HFFc6 (cell line): ENCODE data around the gene PROX2. TPM values are rescaled to one million over a fixed set of nuclear protein-coding genes. Genes with fewer than 3 reads are reported as not detected.

Experiments
- DNase-seq: peaks from one replicate; pipeline ENCODE4 v3.0.0-alpha.2; 2018
- H3K27ac Mint-ChIP-seq: 2 replicates; pipeline ENCODE4 v1.8.0; 2020; ENCODE audit warnings: mild to moderate bottlenecking, mixed read lengths
- H3K27me3 Mint-ChIP-seq: 2 replicates; pipeline ENCODE4 v1.8.0; 2021; ENCODE audit warnings: mild to moderate bottlenecking, moderate library complexity, mixed read lengths; ENCODE audit not compliant: insufficient read depth
- H3K36me3 Mint-ChIP-seq: 2 replicates; pipeline ENCODE4 v1.8.0; 2021; ENCODE audit warnings: low read depth, mixed read lengths
- H3K4me1 Mint-ChIP-seq: 2 replicates; pipeline ENCODE4 v1.8.0; 2020; ENCODE audit warnings: low read depth, mixed read lengths
- H3K4me3 Mint-ChIP-seq: 2 replicates; pipeline ENCODE4 v1.8.0; 2020; ENCODE audit warnings: mild to moderate bottlenecking, moderate library complexity, mixed read lengths
- H3K9me3 Mint-ChIP-seq: 2 replicates; pipeline ENCODE4 v1.8.0; 2020; ENCODE audit warnings: mild to moderate bottlenecking, mixed read lengths
- total RNA-seq, 6 experiments: library from RNA; stranded (reverse); fragmentation: NEBNext Ultra II Directional; extraction: Animal tissue kit (Norgen Biotek cat#: 25700); gene quantifications; 2 replicates in 1 of 6; 3 replicates in 5 of 6; pipeline ENCODE4 v1.2.3, GENCODE V29; 2021
- TF ChIP-seq, protein P1 (sequence below): fragments of 200-600 bp; sonication (generic); IDR thresholded peaks from 2 replicates; pipeline ENCODE4 v1.5.0; 2021; ENCODE audit warnings: antibody characterized with exemption, mild to moderate bottlenecking

Gene PROX2
- total RNA-seq, 6 experiments from 2014 or later, result not detected

DNA sequence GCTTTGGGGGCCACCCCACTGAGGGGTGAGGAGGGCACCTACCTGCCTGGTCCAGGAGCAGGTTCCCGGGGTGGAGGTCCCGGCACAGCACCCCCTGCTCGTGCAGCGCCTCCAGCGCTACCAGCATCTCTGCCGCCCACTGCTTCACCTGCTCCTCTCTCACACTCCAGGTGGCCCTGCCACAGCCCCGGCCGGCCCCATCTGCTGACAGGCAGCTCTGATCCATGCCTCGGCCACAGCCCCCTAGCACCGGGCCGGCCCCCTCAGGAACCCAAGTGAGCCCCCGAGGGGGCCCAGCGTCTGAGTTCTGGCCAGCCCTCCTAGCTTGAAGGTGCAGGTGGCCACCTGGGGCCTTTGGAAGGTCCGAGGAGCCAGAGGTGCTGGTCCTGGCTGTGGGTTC lies 33.6 kb upstream of the PROX2 start:
- peaks cover 26% of the 10 kb centered on the region for H3K4me1 Mint-ChIP-seq

DNA sequence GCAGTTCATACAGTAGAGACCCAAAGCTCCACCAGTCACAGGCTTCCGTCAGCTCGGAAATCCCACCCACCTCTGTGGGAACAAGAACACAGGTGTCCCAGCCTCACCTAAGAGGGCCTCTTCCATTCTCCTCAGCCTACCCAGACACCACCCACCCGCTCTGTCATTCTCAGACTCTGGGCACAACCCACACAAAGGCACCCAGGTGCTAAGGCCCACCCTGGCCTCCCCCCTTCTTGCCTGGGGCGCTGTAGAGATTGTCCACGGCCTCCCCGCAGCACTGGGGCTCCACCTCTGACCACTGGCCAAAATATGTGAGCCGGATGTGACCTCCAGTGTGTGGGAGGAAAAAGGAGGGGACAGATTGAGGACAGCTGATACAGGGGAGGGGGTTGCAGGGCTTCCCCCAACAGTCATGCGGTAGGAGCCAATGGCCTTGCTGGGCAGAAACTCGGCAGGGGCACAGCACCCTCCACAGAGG lies 33.0 kb upstream of the PROX2 start:
- Mint-ChIP-seq H3K36me3 (no peaks in the 10 kb centered on the region), H3K4me1 (peaks cover 20% of the 10 kb centered on the region), H3K9me3 (no peaks in the 10 kb centered on the region), H3K4me3 (no peak overlapping the region), H3K27ac (no peak overlapping the region), H3K27me3 (peaks cover 2% of the 10 kb centered on the region)
- TF ChIP-seq, protein P1, sequence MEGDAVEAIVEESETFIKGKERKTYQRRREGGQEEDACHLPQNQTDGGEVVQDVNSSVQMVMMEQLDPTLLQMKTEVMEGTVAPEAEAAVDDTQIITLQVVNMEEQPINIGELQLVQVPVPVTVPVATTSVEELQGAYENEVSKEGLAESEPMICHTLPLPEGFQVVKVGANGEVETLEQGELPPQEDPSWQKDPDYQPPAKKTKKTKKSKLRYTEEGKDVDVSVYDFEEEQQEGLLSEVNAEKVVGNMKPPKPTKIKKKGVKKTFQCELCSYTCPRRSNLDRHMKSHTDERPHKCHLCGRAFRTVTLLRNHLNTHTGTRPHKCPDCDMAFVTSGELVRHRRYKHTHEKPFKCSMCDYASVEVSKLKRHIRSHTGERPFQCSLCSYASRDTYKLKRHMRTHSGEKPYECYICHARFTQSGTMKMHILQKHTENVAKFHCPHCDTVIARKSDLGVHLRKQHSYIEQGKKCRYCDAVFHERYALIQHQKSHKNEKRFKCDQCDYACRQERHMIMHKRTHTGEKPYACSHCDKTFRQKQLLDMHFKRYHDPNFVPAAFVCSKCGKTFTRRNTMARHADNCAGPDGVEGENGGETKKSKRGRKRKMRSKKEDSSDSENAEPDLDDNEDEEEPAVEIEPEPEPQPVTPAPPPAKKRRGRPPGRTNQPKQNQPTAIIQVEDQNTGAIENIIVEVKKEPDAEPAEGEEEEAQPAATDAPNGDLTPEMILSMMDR, result no peak
- no peak for DNase-seq

More for the DNA sequence above, 33.6 kb upstream of the PROX2 start:
- TF ChIP-seq, protein P1, result no peak
- Mint-ChIP-seq H3K9me3 (no peaks in the 10 kb centered on the region), H3K27ac (no peak overlapping the region), H3K4me3 (no peak overlapping the region), H3K27me3 (peaks cover 2% of the 10 kb centered on the region), H3K36me3 (no peaks in the 10 kb centered on the region)
- no peak for DNase-seq

DNA sequence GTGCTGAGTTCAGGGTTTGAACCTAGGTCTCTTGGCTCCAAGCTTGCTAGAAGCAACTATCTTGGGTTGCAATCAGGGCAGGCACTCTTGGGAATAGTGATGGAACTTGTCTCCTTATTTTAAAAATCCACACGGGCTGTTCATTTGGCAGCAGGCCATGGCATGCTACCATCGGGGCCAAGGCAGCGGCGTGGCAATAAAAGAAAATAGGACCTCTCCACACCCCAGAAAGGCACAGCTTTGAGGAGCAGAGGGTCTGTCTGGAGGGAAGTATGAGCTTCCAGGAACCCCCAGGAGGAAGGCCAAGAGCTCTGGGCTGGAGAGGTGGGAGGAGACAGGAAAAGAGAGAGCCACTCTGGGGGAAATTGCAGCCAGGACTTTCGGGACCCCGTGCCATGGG lies 31.8 kb upstream of the PROX2 start:
- TF ChIP-seq, protein P1, result no peak
- peaks cover 20% of the 10 kb centered on the region for H3K4me1 Mint-ChIP-seq
- H3K36me3 Mint-ChIP-seq, result 0 out of 2 replicates have a peak, but pooled peaks cover 4% of the 10 kb centered on the region
- H3K27me3 Mint-ChIP-seq, result peaks cover 2% of the 10 kb centered on the region
- no peak overlapping the region for H3K4me3 Mint-ChIP-seq
- H3K9me3 Mint-ChIP-seq, result no peaks in the 10 kb centered on the region
- no peak overlapping the region for H3K27ac Mint-ChIP-seq
- no peak for DNase-seq

DNA sequence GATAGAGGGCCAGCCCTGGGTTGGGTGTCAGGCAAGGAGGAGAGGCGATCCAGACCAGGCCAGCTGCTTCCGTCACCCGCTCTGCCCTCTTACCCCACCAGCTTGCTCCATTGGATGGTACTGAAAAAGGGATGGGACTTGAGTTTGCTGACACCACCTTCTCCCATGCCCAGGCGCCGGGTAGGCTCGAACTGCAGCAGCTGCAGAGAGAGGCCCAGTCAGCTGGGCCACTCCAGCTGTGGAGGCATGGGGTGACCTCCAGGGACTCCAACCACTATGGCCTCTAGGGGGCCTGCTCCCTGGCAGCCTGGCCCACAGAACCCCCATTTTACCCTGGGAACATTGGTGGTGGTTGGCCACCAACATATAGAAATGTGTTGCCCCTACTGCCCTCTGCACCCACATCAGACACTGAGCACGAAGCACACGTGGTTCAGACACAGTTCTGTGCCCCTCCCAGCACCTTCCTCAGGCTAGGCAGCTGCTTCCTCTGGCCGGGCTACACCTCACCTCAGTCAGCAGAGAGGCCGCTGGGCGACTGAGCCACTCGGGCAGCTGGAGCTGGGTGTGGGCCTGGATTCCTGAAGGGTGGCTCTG lies 31.1 kb upstream of the PROX2 start:
- Mint-ChIP-seq H3K36me3 (0 out of 2 replicates have a peak, but pooled peaks cover 6% of the 10 kb centered on the region), H3K4me1 (peaks cover 20% of the 10 kb centered on the region), H3K27me3 (peaks cover 2% of the 10 kb centered on the region), H3K4me3 (no peak overlapping the region), H3K27ac (no peak overlapping the region), H3K9me3 (no peaks in the 10 kb centered on the region)
- DNase-seq, result no peak
- TF ChIP-seq, protein P1, result peak; percentile 69

DNA sequence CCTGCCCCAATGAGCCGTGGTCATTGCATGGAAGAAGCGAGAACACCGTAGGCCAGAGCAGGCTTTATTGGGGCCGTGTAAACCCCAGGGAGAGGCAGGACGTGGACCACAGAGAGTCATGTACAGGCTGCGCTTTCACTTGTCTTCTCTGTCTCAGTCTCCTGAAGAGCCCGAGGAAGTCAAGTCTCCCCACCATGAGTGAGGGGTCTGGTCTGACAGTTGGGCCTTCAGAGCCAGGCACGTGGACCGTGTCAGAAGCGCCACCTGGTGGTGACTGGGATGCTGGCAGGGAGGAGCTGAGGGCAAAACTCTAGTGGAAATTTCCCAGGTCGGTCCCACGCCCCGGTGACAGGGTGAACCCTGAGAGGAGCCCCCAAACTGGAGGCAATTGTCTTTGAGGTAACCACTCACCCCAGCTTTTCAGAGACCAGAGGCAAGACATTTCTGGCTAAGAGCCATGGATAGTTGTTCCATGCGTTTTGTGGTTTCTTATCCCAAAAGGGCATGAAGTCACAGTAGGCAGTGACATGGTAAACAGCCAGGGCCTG lies 29.7 kb upstream of the PROX2 start:
- no peaks in the 10 kb centered on the region for H3K9me3 Mint-ChIP-seq
- no peak overlapping the region for H3K27ac Mint-ChIP-seq
- peaks cover 2% of the 10 kb centered on the region for H3K27me3 Mint-ChIP-seq
- TF ChIP-seq, protein P1, result peak; percentile 98
- 0 out of 2 replicates have a peak, but pooled peaks cover 6% of the 10 kb centered on the region for H3K36me3 Mint-ChIP-seq
- H3K4me1 Mint-ChIP-seq, result peaks cover 20% of the 10 kb centered on the region
- no peak overlapping the region for H3K4me3 Mint-ChIP-seq
- peak; percentile 30 for DNase-seq
